Activated naive CD4-positive, alpha-beta T cell treated with anti-CD3 and anti-CD28 coated beads for 36 hours (primary cell): Measurements from ENCODE around the gene DPCD. TPM values are rescaled to one million over a fixed set of nuclear protein-coding genes. Genes with fewer than 3 reads are reported as not detected.

ENCODE experiments used
- CTCF ChIA-PET: fragments of 350-600 bp; sonication (Branson Sonifier 250); formaldehyde crosslinking; loops from one replicate; lab custom pipeline; 2021; ENCODE audit warnings: antibody characterized with exemption; lab: Charles Lee
- DNase-seq: peaks from one replicate; pipeline ENCODE4 v3.0.0-alpha.2; 2020
- H3K27ac Mint-ChIP-seq: one replicate; pipeline ENCODE4 v1.8.0; 2021; ENCODE audit warnings: mild to moderate bottlenecking, mixed read lengths
- H3K27me3 Mint-ChIP-seq: one replicate; pipeline ENCODE4 v1.8.0; 2021; ENCODE audit warnings: low read depth, mixed read lengths
- H3K36me3 Mint-ChIP-seq: one replicate; pipeline ENCODE4 v1.8.0; 2021; ENCODE audit warnings: low read depth, mixed read lengths
- H3K4me1 Mint-ChIP-seq: one replicate; pipeline ENCODE4 v1.8.0; 2021; ENCODE audit warnings: low read depth, mixed read lengths
- H3K4me3 Mint-ChIP-seq: one replicate; pipeline ENCODE4 v1.8.0; 2021; ENCODE audit warnings: mild to moderate bottlenecking, moderate library complexity, mixed read lengths
- H3K9me3 Mint-ChIP-seq: one replicate; pipeline ENCODE4 v1.8.0; 2021; ENCODE audit warnings: mixed read lengths
- intact Hi-C: fragments of 100-400 bp; cut with micrococcal nuclease; formaldehyde crosslinking; loops from one replicate; pipeline ENCODE4 v1.15.1; 2023
- total RNA-seq, 2 experiments: library from RNA; stranded (reverse); gene quantifications; one replicate each; pipeline ENCODE4 v1.2.3, GENCODE V29; 2021

DPCD gene
- total RNA-seq, 2 experiments from 2014 or later, result 13.8 to 14.1 TPM

DNA sequence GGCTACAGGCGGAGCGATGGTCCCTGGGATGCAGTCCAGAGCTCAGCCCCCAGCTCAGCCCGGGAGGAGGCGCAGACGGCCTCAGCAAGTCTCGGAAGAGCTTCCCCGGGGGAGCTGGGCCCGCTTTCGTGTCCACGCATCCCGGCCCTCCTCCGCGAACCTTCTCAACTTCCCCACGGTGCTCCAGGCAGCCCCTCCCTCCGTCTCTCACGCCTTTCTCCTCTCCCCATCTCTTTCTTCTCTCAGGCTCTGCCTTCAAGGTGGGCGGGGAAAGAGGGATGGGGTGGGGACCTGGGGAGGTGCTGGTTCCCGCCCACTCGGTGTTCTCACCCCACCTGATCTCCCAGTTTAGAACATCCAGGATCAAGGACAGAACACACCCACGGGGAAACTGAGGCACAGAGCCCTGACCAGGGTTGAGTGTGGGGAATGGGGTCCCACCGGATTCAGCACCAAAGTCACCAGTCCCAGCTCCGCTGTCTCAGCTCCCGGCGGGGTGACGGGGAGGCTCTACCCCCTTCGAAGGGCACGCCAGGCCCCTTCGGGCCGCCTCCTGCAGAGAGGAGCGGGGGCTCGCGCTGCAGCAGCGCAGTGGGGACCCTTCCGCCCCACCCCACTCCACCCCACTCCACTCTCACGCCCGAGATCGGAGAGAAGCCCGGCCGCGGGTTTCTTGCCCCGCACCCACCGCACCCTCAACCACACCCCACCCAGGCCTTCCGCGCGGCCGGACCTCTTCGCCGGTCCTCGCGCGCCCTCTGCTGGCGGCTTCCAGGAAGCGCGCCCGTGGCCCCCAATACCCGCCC, 18.3 kb upstream of the DPCD start:
- H3K9me3 Mint-ChIP-seq, result no peaks in the 10 kb centered on the region
- no peak overlapping the region for H3K27ac Mint-ChIP-seq
- intact Hi-C loops, result loop anchor here (1.0 to 5.0 kb wide), 6 partner anchors 33 to 408 kb away; no protein-coding TSS in a partner anchor
- CTCF ChIA-PET, result interaction anchor here (0.6 to 5.4 kb wide), 24 partner anchors 8 to 404 kb away, joined by 3 to 50 read pairs (median 4); partner anchors contain the start of genes DPCD and POLL
- DNase-seq, result peak; percentile 81
- H3K27me3 Mint-ChIP-seq, result peaks cover 45% of the 10 kb centered on the region
- H3K4me3 Mint-ChIP-seq, result peak overlapping the region; percentile 62
- H3K36me3 Mint-ChIP-seq, result no peaks in the 10 kb centered on the region
- H3K4me1 Mint-ChIP-seq, result peaks cover 15% of the 10 kb centered on the region

DNA sequence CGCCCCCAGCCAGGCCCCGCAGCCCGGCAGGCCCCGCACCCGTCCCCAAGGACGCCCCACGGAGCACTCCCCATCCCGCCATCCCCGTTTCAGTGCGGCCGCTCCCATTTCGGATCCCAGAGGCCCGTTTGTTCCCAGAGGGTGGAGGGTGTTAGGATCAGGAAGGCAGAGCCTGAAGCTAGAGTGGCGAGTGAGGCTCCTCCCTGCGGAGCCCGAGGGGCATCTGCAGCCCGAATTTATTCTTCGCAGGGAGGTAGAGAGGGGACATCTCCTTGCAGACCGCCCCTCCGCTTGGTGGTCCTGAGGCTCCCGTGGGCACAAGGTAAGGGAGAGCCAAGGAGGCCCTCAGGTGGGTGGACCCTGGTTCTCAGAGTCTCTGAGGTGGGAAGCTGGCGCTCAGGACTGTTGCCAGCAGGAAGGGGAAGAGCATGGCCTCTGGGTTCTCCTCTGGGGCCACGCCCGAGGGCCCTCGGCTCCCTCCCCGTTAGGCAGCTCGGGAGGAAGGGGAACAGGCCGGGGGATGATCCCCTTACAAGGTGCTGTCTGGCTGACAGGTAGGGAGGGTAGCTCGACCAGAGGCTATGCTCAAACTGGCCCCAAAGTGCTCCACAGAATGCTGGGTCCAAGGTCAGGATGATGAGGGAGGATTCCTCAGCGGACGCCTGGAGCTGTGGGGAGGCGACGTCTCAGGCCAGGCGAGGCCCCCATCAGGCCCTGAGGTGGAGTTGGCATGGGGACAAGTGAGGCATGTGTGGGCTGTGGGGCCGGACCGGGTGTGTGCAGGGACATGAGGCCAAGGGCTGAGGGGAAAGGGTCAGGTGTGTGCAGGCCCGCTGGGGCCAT, 17.5 kb upstream of the DPCD start:
- Mint-ChIP-seq H3K27me3 (peaks cover 38% of the 10 kb centered on the region), H3K4me3 (peak overlapping the region; percentile 62), H3K36me3 (no peaks in the 10 kb centered on the region), H3K27ac (no peak overlapping the region), H3K9me3 (no peaks in the 10 kb centered on the region), H3K4me1 (peaks cover 15% of the 10 kb centered on the region)
- CTCF ChIA-PET, result interaction anchor here (0.6 to 5.4 kb wide), 32 partner anchors 7 to 360 kb away, joined by 3 to 50 read pairs (median 4); partner anchors contain the start of genes DPCD and POLL
- DNase-seq, result no peak
- intact Hi-C loops, result loop anchor here (1.0 to 5.0 kb wide), 6 partner anchors 33 to 408 kb away; no protein-coding TSS in a partner anchor

GRCh38 chr10:101571271-101571925, 16.7 kb upstream of the DPCD start:
- H3K27ac Mint-ChIP-seq, result no peak overlapping the region
- no peaks in the 10 kb centered on the region for H3K9me3 Mint-ChIP-seq
- CTCF ChIA-PET, result interaction anchor here (0.5 to 5.4 kb wide), 28 partner anchors 9 to 361 kb away, joined by 3 to 50 read pairs (median 4); partner anchors contain the start of genes DPCD and POLL
- H3K4me1 Mint-ChIP-seq, result peaks cover 12% of the 10 kb centered on the region
- no peak overlapping the region for H3K4me3 Mint-ChIP-seq
- no peak for DNase-seq
- no peaks in the 10 kb centered on the region for H3K36me3 Mint-ChIP-seq
- H3K27me3 Mint-ChIP-seq, result peaks cover 31% of the 10 kb centered on the region
- intact Hi-C loops, result loop anchor here (5.0 kb wide), 1 partner anchor 409 kb away; no protein-coding TSS in a partner anchor

- CTCF ChIA-PET, result interaction anchor here (0.8 to 5.4 kb wide), 6 partner anchors 36 to 358 kb away, joined by 4 to 50 read pairs (median 9); no protein-coding TSS in a partner anchor
- no peak overlapping the region for H3K4me3 Mint-ChIP-seq
- no peaks in the 10 kb centered on the region for H3K9me3 Mint-ChIP-seq
- H3K27me3 Mint-ChIP-seq, result peaks cover 26% of the 10 kb centered on the region
- H3K36me3 Mint-ChIP-seq, result no peaks in the 10 kb centered on the region
- no peak for DNase-seq
- intact Hi-C loops, result loop anchor here (5.0 kb wide), 1 partner anchor 410 kb away; no protein-coding TSS in a partner anchor
- H3K4me1 Mint-ChIP-seq, result peaks cover 8% of the 10 kb centered on the region
- H3K27ac Mint-ChIP-seq, result no peak overlapping the region
Observed at GRCh38 chr10:101572126-101572525, 16.0 kb upstream of the DPCD start.

GRCh38 chr10:101572785-101573184, 15.3 kb upstream of the DPCD start:
- CTCF ChIA-PET, result interaction anchor here (0.8 kb wide), 1 partner anchor 359 kb away, joined by 4 read pairs; no protein-coding TSS in a partner anchor
- no peak for DNase-seq
- H3K36me3 Mint-ChIP-seq, result no peaks in the 10 kb centered on the region
- intact Hi-C loops, result loop anchor here (5.0 kb wide), 1 partner anchor 410 kb away; no protein-coding TSS in a partner anchor
- peaks cover 21% of the 10 kb centered on the region for H3K27me3 Mint-ChIP-seq
- H3K27ac Mint-ChIP-seq, result no peak overlapping the region
- no peak overlapping the region for H3K4me3 Mint-ChIP-seq
- no peaks in the 10 kb centered on the region for H3K9me3 Mint-ChIP-seq
- H3K4me1 Mint-ChIP-seq, result peaks cover 8% of the 10 kb centered on the region

- no peak overlapping the region for H3K4me3 Mint-ChIP-seq
- no peaks in the 10 kb centered on the region for H3K36me3 Mint-ChIP-seq
- no peak overlapping the region for H3K27ac Mint-ChIP-seq
- peaks cover 8% of the 10 kb centered on the region for H3K4me1 Mint-ChIP-seq
- intact Hi-C loops, result loop anchor here (5.0 kb wide), 1 partner anchor 412 kb away; no protein-coding TSS in a partner anchor
- no peak for DNase-seq
- CTCF ChIA-PET, result interaction anchor here (3.4 kb wide), 1 partner anchor 361 kb away, joined by 12 read pairs; no protein-coding TSS in a partner anchor
- H3K27me3 Mint-ChIP-seq, result peaks cover 8% of the 10 kb centered on the region
- H3K9me3 Mint-ChIP-seq, result no peaks in the 10 kb centered on the region
Observed at GRCh38 chr10:101573885-101574753, 14.0 kb upstream of the DPCD start.

- no peaks in the 10 kb centered on the region for H3K9me3 Mint-ChIP-seq
- no peaks in the 10 kb centered on the region for H3K4me1 Mint-ChIP-seq
- H3K36me3 Mint-ChIP-seq, result no peaks in the 10 kb centered on the region
- intact Hi-C loops, result no loop called here
- no peak overlapping the region for H3K4me3 Mint-ChIP-seq
- H3K27me3 Mint-ChIP-seq, result no peaks in the 10 kb centered on the region
- no peak overlapping the region for H3K27ac Mint-ChIP-seq
- no peak for DNase-seq
- CTCF ChIA-PET, result interaction anchor here (0.6 to 3.4 kb wide), 5 partner anchors 28 to 362 kb away, joined by 3 to 12 read pairs (median 3); no protein-coding TSS in a partner anchor
Observed at GRCh38 chr10:101575091-101575490, 13.0 kb upstream of the DPCD start.

- intact Hi-C loops, result no loop called here
- no peaks in the 10 kb centered on the region for H3K4me1 Mint-ChIP-seq
- H3K27me3 Mint-ChIP-seq, result no peaks in the 10 kb centered on the region
Observed at GRCh38 chr10:101575580-101576210, 12.4 kb upstream of the DPCD start.

GRCh38 chr10:101576211-101576863, 11.8 kb upstream of the DPCD start:
- Mint-ChIP-seq H3K4me3 (no peak overlapping the region), H3K4me1 (no peaks in the 10 kb centered on the region), H3K9me3 (no peaks in the 10 kb centered on the region), H3K27me3 (no peaks in the 10 kb centered on the region), H3K36me3 (no peaks in the 10 kb centered on the region), H3K27ac (no peak overlapping the region)
- CTCF ChIA-PET, result interaction anchor here (0.6 to 3.4 kb wide), 4 partner anchors 16 to 363 kb away, joined by 3 to 12 read pairs (median 4); no protein-coding TSS in a partner anchor
- DNase-seq, result no peak
- intact Hi-C loops, result no loop called here

More at GRCh38 chr10:101575580-101576210, 12.4 kb upstream of the DPCD start:
- Mint-ChIP-seq H3K27ac (no peak overlapping the region), H3K36me3 (no peaks in the 10 kb centered on the region), H3K4me3 (no peak overlapping the region), H3K9me3 (no peaks in the 10 kb centered on the region)
- DNase-seq, result no peak
- CTCF ChIA-PET, result interaction anchor here (0.6 to 3.4 kb wide), 6 partner anchors 27 to 362 kb away, joined by 3 to 12 read pairs (median 3); no protein-coding TSS in a partner anchor
